T-helper 2 cell treated with Interferon-gamma antibody and Interleukin-4, amounts not matched to agents 100 ng/mL and 5 ng/mL, for 36 hours (primary cell): ENCODE data around the gene CDK5. TPM values are rescaled to one million over a fixed set of nuclear protein-coding genes. Genes with fewer than 3 reads are reported as not detected.

Experiments used
- intact Hi-C: fragments of 100-400 bp; cut with micrococcal nuclease; formaldehyde crosslinking; loops from one replicate; pipeline ENCODE4 v1.15.1; 2023
- total RNA-seq: library from RNA; stranded (reverse); gene quantifications from 2 replicates; pipeline ENCODE4 v1.2.3, GENCODE V29; 2022

CDK5 gene
- total RNA-seq, 1 donor from 2014 or later = 23.7 TPM

GRCh38 chr7:151075662-151075971, 17.9 kb upstream of the CDK5 start:
- intact Hi-C loops = no loop called here

- intact Hi-C loops = no loop called here
Measured at GRCh38 chr7:151074817-151075661, 17.3 kb upstream of the CDK5 start.

- intact Hi-C loops = no loop called here
Measured at GRCh38 chr7:151073990-151074389, 16.3 kb upstream of the CDK5 start.

DNA sequence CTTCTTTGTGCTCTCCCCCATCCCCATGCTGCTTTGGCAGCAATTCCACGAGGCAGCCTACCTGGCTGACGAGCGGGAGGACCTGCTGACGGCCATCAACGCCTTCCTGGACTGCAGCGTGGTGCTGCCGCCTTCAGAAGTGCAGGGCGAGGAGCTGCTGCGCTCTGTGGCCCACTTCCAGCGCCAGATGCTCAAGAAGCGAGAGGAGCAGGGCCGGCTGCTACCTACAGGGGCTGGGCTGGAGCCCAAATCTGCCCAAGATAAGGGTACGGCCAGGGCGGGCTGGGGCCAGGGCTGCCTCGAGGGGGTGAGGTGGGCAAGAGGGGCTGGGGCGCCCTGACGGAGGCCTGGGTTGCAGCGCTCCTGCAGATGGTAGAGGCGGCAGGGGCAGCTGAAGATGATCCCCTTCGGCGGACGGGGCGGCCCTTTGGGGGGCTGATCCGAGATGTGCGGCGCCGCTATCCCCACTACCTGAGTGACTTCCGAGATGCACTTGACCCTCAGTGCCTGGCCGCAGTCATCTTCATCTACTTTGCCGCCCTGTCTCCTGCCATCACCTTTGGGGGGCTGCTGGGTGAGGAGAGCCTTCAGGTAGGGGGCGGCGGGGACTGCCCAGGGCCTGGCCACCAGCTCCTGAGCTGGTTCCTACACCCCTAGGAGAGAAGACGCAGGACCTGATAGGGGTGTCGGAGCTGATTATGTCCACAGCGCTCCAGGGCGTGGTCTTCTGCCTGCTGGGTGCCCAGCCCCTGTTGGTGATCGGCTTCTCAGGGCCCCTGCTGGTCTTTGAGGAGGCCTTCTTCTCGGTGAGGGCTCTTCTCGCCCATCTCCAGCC, 13.6 kb upstream of the CDK5 start:
- intact Hi-C loops = no loop called here

DNA sequence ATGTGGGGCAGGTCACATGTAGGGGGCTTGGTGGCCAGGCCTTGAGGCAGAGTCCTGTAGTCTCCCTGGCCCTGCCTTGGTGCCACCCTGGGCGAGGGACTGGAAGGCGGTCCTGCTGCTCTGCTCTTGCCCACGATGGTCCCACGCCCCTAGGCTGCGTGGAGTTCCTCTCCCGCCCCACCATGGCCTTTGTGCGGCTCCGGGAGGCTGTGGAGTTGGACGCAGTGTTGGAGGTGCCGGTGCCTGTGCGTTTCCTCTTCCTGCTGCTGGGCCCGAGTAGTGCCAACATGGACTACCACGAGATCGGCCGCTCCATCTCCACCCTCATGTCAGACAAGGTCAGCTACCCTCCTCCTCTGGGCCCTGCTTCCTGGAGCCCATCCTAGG, 12.9 kb upstream of the CDK5 start:
- intact Hi-C loops = no loop called here

- intact Hi-C loops = no loop called here
Measured at GRCh38 chr7:151069841-151070573, 12.3 kb upstream of the CDK5 start.

GRCh38 chr7:151068069-151068773, 10.5 kb upstream of the CDK5 start:
- intact Hi-C loops = no loop called here

DNA sequence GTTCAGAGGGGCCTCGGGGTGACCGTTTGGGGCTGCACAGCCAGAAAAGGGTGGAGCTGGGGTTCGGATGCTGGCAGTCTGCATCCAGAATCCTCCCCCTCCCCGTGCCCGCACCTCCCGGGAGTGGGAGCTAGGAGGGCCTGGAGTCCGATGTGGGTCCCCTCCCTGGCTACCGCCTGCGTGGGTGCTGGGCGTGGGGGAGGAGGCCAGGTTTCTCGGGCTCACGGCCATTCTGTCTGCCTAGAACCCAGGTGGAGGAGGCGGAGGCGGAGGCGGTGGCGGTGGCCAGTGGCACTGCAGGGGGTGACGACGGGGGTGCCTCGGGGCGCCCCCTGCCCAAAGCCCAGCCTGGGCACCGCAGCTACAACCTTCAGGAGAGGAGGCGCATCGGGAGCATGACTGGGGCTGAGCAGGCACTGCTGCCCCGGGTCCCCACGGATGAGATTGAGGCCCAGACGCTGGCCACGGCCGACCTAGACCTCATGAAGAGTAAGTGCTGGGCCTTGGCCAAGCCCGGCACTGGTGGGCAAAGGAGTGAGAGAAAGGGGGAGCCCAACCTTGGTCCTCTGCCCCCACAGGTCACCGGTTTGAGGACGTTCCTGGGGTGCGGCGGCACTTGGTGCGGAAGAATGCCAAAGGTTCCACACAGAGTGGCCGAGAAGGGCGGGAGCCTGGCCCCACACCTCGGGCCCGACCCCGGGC, 8.7 kb upstream of the CDK5 start:
- intact Hi-C loops = no loop called here

- intact Hi-C loops = no loop called here
Measured at GRCh38 chr7:151065516-151065915, 7.8 kb upstream of the CDK5 start.

DNA sequence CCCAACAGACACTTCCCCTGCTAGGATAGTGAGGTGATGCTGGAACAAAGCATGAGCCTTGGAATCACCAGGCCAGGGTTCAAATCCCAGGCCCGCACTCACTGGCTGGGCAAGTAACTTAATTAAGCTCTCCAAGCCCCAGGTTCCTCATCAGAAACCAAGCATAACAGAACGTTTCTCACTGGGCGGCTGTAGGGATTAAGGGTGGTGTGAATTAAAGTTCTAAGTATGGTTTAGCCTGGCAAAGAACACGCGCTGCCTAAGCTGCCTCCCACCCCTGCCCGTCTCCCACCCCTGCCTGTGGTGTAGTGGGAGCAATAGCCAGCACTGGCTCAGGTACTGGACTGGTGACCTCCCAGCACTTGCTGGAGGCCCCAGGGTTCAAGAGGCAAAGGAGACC, 7.3 kb upstream of the CDK5 start:
- intact Hi-C loops = no loop called here

GRCh38 chr7:151064454-151064853, 6.8 kb upstream of the CDK5 start:
- intact Hi-C loops = no loop called here

- intact Hi-C loops = no loop called here
Measured at GRCh38 chr7:151063212-151063561, 5.5 kb upstream of the CDK5 start.

DNA sequence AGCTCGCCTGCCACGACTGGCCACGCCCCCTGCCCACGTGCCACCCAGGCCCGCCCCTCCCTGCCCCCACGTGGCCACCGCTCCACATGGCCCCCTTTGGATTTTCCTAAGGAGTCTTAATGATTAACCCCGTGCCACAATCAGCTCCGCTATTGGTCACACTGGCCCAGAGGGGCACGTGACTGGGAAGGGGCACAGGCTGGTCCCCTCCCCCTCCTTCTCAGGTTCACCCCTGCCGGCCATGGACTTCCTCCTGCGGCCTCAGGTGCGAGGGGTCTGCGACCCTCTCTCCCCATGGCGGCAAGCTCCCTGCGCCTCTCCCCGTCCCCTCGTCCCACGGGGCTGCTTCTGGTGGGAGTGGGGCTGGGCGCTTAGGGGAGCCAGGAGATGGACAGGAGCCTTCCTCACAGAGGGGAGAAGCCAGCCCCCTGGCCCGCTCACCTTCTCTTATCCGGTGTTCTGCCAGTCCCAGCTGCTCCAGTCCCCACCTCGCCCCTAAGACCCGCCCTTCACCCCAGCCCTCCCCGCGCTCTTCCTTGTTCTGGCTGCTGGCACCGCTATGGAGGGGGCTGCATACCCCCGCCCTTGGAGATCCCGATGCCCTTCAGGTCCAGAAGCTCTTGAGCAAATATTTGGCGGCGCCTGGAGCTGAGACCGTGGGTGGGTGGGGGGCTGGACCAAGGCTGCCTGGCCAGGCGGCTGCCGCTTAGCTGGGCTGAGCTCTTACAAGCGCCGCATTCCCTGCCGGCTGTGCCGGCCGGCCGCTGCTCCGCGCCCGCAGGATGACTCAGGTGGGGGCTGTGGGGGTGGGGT, 4.9 kb upstream of the CDK5 start:
- intact Hi-C loops = no loop called here

- intact Hi-C loops = no loop called here
Measured at GRCh38 chr7:151062111-151062398, 4.4 kb upstream of the CDK5 start.

DNA sequence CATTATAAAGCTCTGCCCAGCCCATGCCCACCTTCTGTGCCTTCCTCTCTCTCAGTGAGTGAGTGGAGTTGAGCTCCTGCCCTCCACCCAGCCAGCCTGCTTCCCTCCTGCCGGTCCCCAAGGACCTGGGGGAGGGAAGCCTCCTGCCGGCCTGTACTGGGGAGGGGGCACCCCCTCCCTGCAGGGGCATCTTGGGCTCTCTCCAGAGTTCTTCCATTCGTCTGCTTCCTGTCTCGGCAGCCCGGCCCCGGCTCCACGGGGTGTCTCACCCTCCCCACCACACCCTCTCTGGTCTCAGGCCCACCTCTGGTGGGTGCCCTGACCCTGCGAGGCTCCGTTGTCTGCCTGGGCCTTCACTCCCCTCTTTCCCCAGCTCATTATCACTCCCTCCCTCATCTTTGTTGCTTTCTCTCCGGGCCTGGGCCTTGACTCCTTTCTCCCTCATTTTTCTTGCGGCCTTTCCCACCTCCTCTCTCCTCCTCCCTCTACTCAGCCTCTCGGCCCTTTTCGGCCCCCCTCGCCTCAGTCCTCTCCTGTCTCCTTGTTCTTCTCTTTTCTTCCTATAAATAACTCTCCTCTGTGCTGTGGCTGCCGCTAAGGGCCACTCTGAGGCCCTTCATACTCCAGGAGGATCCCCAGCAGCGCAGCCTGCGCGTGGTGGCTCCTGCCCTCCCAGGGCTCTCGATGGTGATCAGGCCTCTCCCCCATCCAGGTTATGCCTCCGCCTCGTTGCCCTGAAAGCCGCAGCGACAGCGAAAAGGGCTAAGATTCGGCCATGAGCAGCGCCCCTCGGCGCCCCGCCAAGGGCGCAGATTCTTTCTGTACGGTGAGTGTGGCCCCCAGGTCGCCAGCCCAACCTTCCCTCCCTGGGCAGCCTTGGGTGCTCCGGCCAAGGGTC, 3.8 kb upstream of the CDK5 start:
- intact Hi-C loops = no loop called here

DNA sequence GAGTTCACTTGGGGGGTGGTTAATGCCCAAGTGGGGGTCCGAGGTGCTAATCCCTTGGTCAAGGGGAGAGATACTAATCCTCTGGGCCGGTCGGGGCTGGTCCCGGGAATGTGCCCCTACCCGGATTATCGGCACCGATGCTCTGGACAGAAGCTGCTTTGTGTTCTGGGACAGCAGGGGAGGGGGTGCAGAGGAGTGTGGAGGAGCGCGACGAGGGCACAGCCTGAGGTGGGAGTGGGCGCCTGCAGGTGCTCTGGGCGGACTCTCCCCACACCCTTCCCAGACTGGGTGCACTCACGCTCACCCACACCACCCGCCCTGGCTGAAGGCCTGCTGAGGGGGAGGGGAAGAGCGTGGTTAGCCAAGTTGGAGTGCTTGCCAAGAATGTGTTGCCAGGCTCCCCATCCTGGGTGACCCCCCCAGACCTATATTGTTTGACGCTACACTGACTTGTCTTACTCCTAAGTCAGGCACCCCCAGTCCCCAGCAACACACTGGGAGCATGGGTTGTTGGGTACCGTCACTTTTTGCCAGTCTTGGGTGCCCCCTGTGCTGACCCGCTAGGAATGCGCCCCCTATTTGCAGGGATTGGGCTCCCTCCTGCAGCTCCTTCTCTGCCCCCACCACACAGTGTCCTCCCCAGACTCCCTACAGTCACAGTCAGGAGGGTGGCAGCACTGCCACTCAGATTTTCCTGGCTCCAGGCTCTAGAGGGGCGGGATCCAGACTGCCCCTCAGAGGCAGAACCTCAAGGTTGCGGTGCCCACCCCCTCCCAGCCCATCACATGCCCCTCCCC, 2.9 kb upstream of the CDK5 start:
- intact Hi-C loops = no loop called here

GRCh38 chr7:151060113-151060415, 2.4 kb upstream of the CDK5 start:
- intact Hi-C loops = no loop called here

GRCh38 chr7:151059367-151060112, 1.8 kb upstream of the CDK5 start, which contains the start of gene SLC4A2:
Gene SLC4A2, plus strand, starts transcription at chr7:151059589. Its CDS starts 2,399 bp downstream, at chr7:151061988.
- intact Hi-C loops = loop anchor here (2.0 to 5.0 kb wide), 3 partner anchors 47 to 173 kb away; partner anchors contain the start of gene CHPF2
